COLO829 (cell line): ENCODE results near the gene SUSD4.
"Not testable (repeated sequence)": the region's sequence is repeated elsewhere in the genome, so short reads cannot be mapped to it uniquely, and the experiment has no call there.

Source experiments
- DNase-seq: peaks from one replicate; pipeline ENCODE4 v3.0.0; 2012; ENCODE audit warnings: low spot score

The SUSD4 gene, protein sequence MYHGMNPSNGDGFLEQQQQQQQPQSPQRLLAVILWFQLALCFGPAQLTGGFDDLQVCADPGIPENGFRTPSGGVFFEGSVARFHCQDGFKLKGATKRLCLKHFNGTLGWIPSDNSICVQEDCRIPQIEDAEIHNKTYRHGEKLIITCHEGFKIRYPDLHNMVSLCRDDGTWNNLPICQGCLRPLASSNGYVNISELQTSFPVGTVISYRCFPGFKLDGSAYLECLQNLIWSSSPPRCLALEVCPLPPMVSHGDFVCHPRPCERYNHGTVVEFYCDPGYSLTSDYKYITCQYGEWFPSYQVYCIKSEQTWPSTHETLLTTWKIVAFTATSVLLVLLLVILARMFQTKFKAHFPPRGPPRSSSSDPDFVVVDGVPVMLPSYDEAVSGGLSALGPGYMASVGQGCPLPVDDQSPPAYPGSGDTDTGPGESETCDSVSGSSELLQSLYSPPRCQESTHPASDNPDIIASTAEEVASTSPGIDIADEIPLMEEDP

DNA sequence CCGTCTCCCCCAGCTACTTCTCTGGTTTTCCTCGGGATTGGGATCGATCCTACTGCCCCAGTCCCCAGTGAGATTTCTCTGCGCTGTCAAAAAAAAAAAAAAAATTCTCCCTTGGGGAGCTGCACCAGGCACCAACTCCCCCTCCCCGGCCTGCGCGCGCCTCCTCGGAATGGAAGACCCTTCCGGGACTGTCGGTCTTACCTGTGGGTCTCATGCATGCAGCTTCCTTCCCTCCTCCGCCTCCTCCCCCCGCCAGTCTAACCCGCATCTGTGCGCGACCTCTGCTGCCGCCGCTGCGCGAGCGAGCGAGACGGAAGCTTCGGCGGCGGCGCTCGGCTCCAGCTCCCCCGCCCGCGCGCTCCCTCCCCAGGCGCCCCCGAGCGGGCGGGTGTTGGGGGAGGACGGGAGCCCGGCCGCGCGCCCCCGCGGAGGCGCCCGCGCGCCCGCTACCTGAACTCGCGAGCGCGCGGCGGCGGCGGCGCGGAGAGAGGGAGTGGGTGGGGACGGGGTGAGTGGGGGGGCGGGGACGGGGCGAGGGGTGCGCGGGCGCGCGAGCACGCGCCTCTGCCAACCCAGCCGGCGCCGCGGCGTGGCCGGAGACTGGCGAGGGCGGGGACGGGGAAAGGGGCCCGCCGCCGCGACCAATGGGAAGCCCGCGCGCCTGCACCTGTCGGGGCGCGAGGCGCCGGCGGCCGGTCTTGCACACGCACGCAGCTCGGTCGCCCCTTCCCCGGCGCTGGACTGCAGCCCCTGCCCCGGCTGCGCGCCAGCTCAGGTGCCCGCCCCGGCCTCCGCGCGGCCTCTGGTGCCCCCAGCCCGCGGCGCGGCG lies at the start of gene SUSD4:
Gene SUSD4, minus strand, starts transcription at position 321 of the 829 bp plus-strand sequence. CDS start 751 bp downstream, outside the sequence.
- no peak for DNase-seq

DNA sequence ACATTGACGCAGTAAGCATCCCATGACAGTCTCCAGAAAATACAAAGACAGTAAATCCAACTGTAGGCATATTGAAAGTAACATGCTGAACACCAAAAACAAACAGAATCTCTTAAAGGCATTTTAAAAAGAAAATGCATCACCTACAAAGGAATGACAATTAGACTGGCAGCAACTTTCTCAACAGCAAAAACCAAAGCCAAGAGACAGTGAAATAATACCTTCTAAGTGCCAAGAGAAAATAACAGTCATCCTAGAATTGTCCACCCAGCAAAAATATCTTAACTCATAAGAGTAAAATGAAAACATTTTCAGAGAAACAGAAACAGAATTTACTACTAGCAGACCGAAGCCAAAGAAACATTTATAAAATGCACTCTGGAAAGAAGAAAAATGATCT lies 49.2 kb upstream of the SUSD4 start:
- DNase-seq: no peak

DNA sequence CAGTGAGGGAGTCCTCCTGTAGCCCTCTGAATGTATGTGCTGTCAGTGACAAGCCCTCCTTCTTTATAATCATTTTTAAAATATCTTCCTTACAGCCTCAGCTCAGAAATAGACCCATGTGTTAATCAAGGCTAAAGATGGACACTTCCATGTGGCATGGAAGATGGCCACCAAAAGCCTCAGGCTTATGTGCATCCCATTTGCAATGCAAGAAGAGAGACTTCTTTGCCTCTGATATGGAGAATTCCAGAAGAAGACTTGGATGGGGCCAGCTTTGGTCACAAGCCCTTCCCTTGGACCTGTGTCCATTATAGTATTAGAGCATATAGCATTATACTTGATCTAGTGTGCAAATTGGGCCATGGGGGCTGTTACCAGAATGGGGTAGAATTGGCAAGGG lies 47.7 kb upstream of the SUSD4 start:
- no peak for DNase-seq

DNA sequence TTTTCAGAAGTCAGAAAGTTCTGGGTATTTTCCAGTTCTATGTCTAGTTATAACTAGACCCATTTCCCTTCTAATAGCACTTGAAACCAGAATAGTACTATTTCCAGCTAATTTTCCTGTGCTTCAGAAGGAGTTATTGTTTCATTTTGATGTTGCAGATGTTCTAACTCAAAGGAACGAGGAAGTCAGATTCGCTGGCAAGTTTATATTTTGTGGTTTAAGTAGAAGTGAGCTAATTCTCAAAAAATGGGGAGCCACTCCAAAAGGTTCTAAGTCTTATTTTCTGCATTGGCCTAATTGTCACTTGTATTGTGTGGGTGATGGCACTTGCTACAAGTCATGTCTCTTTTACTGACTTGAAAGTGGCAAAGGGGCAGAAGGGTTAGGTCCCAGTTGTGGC lies 47.3 kb upstream of the SUSD4 start:
- no peak for DNase-seq

DNA sequence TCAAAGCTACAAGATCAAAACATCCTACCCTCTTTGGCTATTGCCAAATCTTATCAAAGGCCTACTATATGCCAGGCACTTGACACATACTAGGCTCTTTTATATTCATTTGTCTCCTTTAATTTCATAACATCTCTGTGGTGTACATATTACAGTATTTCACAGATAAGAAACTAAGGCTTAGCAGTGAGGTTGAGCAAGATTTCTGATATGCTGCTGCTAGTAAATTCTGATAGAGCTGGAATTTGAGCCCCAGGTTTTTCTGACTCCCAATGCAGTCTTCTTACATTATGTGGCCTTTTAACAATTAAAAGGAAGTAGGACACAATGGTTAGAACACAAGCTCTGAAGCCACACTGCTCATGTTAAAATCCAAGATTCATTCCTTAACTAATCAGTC lies 46.1 kb upstream of the SUSD4 start:
- no peak for DNase-seq

DNA sequence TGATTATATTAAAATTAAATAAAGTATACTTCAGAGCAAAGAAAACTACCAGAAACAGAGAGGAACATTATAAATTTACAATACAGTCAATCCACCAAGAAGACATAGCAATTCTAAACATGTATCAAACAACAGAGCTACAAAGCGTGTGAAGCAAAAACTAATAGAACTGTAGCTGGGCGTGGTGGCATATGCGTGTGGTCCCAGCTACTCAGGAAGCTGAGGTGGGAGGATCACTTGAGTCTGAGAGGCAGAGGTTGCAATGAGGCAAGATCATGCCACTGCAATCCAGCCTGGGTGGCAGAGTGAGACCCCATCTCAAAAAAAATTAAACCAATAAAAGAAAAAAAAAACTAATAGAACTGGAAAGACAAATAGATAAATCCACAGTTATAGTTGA lies 41.5 kb upstream of the SUSD4 start:
- no peak for DNase-seq

DNA sequence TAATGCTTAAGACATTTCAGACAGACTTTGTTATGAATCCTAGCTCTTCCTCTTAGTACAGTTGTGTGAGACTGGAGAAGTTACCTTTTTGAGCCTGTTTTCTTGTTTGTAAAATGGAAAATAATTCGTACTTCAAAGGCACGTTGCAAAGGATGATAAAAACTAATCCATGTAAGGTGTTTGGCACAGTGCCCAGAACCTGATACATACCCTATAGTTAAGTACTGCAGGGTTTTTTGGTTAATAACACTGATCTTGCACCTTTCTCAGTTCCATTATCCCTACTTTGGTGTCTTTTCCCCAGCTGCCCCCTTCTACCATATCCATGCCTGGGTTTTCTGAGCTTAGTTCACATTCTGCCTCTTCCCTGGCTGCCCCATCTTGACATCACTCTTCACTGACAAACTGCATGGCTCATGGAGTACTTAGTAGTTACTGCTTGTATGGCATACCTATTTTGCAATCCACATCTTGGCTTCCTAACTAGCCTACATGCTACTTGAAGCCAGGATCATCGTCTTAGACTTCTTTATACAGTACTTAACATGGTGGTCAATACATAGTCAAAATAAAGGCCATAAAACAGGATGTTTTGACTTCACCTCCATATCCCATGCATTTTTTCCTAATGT lies 39.3 kb upstream of the SUSD4 start:
- no peak for DNase-seq

DNA sequence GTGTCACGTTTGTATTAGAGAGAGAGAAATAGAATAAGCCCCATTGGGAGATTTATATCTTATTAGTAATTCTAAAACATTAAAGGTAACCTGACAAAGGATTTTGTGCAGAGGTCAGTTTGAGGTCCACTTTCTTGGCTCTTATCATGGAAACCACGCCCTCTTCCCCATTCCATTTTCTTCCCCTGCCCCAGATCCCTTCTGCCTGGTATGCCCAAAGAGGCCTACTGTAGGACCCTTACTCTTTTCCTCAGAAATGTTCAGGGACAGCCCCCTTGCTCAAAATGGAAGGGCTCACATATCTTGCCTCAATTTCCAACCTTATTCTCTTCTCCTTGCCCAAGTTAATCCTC lies 38.8 kb upstream of the SUSD4 start:
- no peak for DNase-seq

DNA sequence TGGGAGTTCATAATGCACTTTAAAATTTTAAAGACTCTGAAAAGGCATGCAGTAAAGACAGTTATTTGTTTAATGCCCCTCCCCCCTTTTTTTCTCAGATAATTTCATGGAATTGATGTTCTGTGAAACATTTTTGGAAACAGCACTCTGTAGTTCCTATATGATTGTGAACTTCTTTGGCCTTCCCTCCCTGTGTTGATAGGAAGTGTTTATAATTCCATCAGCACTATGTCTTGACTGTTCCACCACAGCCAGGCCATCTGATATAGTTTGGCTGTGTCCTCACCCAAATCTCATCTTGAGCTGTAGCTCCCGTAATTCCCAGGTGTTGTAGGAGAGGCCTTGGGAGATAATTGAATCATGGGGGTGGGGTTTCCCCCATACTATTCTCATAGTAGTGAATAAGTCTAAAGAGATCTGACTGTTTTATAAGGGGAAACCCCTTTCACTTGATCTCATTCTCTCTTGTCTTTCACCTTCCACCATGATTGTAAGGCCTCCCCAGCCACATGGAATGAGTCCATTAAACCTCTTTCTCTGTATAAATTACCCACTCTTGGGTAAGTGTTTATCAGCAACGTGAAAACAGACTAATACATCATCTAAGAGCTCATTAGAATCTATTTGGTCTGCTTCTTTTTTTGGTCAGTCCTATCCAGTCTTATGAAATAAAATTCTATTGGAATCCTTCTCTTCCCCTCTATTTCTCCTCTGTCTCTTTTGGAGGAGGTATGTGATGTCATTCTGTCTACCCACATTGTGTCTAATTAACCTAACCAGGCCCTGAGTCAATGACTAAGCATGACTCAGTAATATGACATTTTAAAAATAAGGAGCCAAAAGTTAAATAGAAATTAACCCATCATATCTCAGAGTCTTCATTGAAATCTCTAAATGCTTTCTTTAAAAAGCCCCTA lies 38.2 kb upstream of the SUSD4 start:
- peak; percentile 90 for DNase-seq

DNA sequence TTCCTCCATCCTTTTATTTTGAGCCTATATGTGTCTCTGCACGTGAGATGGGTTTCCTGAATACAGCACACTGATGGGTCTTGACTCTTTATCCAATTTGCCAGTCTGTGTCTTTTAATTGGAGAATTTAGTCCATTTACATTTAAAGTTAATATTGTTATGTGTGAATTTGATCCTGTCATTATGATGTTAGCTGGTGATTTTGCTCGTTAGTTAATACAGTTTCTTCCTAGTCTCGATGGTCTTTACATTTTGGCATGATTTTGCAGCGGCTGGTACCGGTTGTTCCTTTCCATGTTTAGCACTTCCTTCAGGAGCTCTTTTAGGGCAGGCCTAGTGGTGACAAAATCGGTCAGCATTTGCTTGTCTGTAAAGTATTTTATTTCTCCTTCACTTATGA lies 35.4 kb upstream of the SUSD4 start:
- not testable (repeated sequence) for DNase-seq

DNA sequence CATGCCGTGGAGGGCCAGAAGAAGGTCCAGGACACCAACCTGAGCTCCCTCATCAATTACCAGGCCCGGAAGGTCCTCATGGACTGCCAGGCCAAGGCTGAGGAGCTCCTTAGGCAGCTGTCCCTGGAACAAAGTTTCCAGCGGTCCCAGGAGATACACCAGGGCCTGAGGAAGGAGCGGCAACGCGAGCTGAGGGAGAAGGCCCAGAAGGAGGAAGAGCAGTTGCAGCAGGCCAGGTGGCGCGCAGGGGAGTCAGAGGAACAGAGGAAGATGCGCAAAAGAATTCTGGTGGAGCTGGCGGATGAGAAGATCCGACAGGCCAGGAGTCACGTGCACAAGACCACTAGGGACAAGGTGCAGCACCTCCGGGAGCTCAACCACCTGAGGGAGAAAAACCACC lies 30.7 kb upstream of the SUSD4 start:
- no peak for DNase-seq

DNA sequence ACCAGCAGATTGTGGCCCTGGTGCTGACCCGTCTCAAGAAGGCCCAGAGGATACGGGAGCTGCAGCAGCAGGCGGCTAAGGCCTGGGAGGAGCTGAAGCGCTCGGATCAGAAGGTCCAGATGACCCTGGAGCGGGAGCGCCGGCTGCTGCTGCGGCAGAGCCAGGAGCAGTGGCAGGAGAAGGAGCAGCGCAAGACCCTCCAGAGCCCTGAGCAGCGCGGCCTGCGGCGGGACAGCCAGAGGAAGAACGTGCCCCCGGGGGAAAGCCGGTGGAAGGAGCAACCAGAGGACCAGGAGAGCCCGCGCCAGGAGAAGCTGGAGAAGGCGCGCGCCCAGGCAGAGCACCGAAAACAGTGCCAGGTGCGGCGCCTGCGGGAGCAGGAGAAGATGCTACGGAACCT lies 30.3 kb upstream of the SUSD4 start:
- no peak for DNase-seq

DNA sequence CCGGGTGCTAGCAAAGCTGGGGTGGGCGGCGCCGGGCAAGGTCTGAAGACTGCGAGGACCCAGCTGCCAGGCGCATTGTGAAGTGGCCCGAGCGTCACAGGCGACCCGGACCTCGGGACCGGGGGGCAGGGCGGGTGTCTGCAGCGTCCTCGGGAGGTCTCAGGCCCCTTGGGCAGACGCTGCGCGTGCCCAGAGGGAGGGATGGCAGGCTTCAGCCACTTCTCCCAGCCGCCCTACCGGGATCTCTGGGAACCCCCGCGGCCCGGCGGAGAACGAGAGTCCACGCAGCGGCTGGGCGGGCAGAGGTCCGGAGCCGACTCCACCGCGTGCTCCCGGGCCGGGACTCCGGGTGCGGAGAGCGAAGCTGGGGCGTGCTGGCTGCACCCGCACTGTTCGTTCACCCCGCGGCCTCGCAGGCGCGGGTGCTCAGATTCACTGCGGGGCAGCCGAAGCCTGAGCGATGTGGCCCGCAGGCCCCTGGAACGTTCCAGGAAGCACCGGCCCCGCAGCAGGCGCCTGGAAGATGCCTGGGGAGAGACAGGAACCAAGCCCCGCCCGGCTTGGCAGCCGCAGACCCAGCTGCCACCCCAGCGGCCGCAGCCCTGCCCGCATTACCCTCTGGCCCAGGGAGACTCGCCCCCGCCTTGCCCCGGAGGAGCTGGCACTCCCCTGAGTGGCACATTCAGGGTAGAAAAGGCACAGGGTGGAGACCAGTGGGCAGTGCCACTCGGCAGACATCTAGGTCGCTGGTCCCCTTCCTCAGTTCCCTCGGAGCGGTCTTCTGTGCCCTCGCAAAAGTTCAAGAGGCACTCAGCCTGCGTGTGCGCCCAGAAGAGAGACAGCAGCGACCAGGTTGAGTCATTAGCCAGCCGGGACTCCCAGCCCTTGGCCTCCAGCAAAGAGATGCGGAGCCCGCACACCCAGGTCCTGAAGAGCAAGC lies 29.6 kb upstream of the SUSD4 start, which contains the start of gene CCDC185:
Gene CCDC185, plus strand, starts transcription at position 141 of the 940 bp plus-strand sequence. Its CDS starts 61 bp downstream, at position 202.
- DNase-seq: no peak

DNA sequence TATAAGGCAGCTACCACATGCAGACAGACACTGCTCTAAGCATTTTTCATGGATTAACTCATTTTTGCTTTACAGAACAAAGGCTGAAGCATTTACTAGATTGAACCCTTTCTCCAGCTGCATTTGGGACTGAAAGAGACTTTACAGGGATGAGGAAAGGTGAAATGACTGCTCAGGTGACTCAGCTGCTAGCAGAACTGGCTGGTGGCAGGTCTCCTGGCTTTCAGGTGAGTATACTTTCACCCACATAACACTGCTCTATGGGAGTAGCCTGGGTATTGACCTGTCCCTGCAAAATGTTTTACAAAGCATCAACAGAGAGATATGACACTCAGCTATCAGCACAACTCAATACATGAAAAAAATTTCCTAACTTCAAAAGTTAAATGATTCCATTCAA lies 26.6 kb upstream of the SUSD4 start:
- DNase-seq: no peak

DNA sequence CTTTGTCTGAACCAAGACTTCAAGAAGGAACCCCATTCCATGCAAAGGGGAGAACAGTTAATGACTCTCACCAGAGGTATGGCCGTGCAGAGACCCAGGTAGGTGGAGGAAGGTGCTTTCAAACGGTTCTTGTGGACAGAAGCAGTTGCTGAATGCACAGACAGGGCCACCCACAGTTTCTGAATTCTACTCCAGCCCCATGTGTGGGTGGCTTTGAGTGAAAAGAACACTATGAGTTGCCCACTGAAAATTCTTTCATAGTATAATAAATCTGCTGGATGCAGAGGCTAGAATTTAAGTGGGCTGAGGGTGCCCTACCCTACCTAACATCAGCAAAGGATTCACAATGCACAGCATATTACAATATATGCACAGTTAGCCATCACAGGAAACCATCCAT lies 22.0 kb upstream of the SUSD4 start:
- no peak for DNase-seq

DNA sequence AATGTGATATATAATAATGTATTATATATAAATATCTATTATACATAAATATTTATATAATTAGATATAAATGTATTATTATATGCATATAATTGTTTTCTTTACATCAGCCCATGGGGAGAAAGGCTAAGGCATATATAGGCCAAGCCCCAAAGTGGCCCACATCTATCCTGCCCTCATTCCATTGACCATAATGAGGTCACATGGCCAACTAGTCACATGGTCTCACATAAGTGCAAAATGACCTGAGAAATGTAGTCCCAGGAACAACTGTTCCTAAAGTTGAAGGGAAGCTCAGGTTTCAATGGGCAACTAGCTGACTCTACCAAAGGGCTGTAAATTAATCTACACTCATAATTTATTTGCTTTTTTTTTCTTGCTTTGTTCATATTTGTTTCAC lies 14.8 kb upstream of the SUSD4 start:
- DNase-seq: no peak

DNA sequence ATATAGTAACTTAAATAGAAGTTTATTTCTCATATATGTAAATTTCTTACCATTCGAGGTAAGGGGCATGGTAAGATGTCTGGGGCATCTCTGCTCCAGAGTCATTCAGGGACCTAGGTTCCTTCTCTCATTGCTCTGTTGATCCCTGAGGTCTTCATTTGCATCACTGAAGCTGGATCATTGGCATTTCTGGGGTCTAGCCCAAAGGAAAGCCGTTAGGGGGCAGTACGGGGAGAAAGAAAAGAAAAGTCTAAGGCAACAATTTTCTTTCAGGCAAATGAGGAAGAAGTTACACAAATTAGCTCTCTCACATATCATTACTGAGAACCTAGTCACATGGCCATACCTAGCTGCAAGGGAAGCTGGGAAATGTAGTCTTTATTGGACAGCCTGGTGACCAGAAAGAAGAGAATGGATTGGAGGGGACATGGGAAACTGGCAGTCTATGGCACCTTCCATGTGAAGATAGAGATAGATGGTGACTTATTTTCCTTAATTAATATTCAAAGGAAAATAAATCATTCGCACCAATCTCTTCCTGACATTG lies 10.2 kb upstream of the SUSD4 start:
- no peak for DNase-seq

DNA sequence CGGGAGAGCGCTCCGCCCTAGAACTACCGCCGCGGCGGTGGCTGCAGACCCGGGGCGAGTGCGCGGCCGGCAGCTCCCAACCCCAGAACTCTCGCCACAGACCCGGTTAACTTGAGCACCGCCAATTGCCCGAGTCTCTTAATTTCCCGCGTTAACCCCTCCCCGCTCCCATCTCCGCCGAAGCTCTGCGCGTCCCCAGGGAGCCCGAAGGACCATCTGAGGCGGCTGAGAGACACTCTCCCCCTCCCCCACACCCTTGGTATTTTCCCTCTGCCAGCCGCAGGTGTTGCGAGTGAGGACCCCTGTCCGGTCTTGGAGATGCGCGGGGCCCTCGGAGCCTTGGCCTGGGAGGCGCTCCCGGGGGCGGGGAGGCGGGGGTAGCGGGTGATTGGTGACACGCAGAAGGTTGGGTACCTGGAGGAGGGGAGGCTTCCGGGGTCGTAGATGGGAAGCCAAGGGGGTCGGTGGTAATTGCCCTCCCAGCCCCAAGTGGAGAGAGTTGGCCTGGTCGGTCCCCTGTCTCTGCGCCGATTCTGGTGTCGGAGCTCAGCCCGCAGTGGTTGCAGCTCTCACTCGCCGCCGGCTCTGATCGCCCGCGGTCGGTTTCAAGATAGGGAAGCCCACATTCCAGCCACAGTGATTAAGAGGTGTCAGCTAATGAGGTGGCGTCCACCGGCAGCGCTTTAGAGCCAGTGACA lies 858 bp upstream of the SUSD4 start:
- no peak for DNase-seq

DNA sequence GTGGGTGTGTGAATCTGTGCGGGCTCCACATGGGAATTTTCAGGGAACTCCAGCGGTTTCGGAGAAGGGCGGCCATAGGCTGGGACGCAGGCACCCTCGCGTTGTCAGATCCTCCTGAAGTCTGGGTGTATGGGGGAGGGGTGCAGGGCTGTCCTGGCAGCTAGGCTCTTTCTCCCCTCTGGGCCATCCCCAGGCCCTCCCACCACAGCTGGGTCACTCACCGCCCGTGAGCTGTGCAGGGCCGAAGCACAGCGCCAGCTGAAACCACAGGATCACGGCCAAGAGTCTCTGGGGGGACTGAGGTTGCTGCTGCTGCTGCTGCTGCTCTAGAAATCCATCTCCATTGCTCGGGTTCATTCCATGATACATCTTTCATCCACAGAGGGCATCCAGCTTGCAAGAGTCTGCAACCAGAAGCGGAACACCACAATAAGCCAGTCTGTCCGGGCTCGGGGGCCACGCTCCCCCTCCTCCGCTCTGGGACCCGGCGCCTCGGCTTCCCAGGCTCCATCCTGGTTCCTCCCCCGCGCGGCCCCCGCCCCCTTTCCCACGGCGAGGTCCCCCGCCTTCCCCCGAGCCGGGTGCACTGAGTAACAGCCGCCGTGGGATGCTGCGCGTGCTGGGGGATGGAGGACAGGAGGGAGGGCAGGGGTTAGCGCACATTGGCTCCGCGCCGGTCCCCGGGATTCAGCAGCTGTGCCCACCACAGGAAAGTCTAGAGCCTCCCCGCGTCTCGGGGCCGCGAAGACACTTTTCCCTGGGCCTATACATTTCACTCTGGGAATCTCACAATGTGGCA lies 720 bp downstream of the SUSD4 start:
- DNase-seq: no peak
